ENCODE data around the gene MYADM. TPM values are rescaled to one million over a fixed set of nuclear protein-coding genes. Genes with fewer than 3 reads are reported as not detected.

The MYADM gene
- total and polyA plus RNA-seq, 4 donors = 48.5 to 245 (median 79.1) TPM

DNA sequence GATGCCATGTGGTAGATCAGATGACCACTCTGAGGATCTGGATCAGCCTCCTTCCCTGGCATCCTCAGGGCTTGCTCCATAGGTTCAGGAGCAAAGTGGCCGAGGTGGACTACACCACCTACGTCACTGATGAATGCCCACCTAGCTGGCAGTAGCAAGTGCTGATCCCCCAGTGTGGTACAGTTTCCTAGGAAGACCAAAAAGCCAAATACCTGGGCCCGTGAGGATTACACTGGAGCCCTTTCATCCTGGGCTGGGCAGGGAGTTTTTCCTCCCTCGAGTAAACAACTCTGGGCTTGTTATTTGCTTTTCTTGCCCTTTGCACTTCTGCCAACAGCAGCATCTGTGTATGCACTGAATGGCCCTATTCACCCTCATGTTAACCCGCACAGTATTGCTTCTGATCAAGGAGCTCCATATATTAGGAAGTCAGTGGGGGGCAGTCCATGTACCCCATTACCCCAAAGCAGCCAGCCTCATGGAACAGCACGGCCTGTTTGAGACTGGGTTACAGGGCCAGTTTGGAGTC is 3.3 kb upstream of the MYADM start:
- H3K27me3 ChIP-seq (ENCODE audit: control insufficient read depth in 3 of 3, insufficient read depth in 3 of 3, low read length in 2 of 3) = peaks cover 0 to 2% (median 0%) of the 10 kb centered on the region in 3 donors
- no peaks in the 10 kb centered on the region for H3K9me3 ChIP-seq (ENCODE audit: control insufficient read depth in 4 of 4, insufficient read depth in 3 of 4, low read length in 3 of 4)
- 67 to 85% methylated on average over 6 of the region's 6 CpGs for WGBS, 2 donors
- no peak overlapping the region for H3K9ac ChIP-seq (ENCODE audit: insufficient read depth in 1 of 2, low read length in 2 of 2)
- H3K36me3 ChIP-seq (ENCODE audit: control insufficient read depth in 4 of 4, insufficient read depth in 4 of 4, low read length in 4 of 4) = no peaks in the 10 kb centered on the region
- DNase-seq (peak in 1 of 3 donors; percentile 16), ATAC-seq (ENCODE audit: insufficient read depth, low FRiP score) (no peak)
- H3K4me1 ChIP-seq (ENCODE audit: control insufficient read depth in 5 of 5, insufficient read depth in 5 of 5, low read length in 5 of 5) = peaks cover 0 to 12% (median 11%) of the 10 kb centered on the region in 5 donors
- H3K4me3 ChIP-seq = no peak overlapping the region
- TF ChIP-seq, protein P1, sequence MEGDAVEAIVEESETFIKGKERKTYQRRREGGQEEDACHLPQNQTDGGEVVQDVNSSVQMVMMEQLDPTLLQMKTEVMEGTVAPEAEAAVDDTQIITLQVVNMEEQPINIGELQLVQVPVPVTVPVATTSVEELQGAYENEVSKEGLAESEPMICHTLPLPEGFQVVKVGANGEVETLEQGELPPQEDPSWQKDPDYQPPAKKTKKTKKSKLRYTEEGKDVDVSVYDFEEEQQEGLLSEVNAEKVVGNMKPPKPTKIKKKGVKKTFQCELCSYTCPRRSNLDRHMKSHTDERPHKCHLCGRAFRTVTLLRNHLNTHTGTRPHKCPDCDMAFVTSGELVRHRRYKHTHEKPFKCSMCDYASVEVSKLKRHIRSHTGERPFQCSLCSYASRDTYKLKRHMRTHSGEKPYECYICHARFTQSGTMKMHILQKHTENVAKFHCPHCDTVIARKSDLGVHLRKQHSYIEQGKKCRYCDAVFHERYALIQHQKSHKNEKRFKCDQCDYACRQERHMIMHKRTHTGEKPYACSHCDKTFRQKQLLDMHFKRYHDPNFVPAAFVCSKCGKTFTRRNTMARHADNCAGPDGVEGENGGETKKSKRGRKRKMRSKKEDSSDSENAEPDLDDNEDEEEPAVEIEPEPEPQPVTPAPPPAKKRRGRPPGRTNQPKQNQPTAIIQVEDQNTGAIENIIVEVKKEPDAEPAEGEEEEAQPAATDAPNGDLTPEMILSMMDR (IDR thresholded peaks at IDR 0.05; ENCODE audit: control extremely low read depth, extremely low read depth) = no peak
- H3K27ac ChIP-seq (ENCODE audit: low read depth in 1 of 2, low read length in 1 of 2) = no peak overlapping the region

DNA sequence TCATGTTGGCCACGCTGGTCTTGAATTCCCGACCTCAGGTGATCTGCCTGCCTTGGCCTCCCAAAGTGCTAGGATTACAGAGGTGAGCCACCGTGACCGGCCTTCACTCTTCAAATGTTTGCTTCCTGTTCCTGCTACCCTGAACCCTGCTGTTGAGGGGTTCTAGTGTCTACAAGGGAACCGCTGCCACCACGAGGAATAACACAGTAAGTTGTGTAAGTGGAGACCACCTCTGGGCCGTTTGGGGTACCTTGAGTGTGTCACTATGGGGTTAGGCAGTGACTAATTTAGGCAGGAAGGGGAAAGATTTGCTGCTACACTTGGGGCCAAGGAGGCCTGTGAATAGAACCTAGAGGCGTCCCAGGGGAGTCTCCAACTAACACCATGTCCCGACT is 2.2 kb upstream of the MYADM start:
- TF ChIP-seq, protein P1 (IDR thresholded peaks at IDR 0.05; ENCODE audit: control extremely low read depth, extremely low read depth) = no peak
- H3K27me3 ChIP-seq (ENCODE audit: control insufficient read depth in 3 of 3, insufficient read depth in 3 of 3, low read length in 2 of 3) = peaks cover 0 to 2% (median 0%) of the 10 kb centered on the region in 3 donors
- WGBS, 2 donors = 57 to 68% methylated on average over 9 of the region's 9 CpGs
- H3K4me3 ChIP-seq = no peak overlapping the region
- no peaks in the 10 kb centered on the region for H3K9me3 ChIP-seq (ENCODE audit: control insufficient read depth in 4 of 4, insufficient read depth in 3 of 4, low read length in 3 of 4)
- H3K27ac ChIP-seq (ENCODE audit: low read depth in 1 of 2, low read length in 1 of 2) = peak overlapping the region in 1 of 2 donors; percentile 93
- H3K9ac ChIP-seq (ENCODE audit: insufficient read depth in 1 of 2, low read length in 2 of 2) = peak overlapping the region; percentile 62 to 89
- H3K36me3 ChIP-seq (ENCODE audit: control insufficient read depth in 4 of 4, insufficient read depth in 4 of 4, low read length in 4 of 4) = peaks cover 0 to 2% (median 0%) of the 10 kb centered on the region in 4 donors
- peak in 1 of 3 donors; percentile 17 for DNase-seq
- ATAC-seq (ENCODE audit: insufficient read depth, low FRiP score) = no peak
- H3K4me1 ChIP-seq (ENCODE audit: control insufficient read depth in 5 of 5, insufficient read depth in 5 of 5, low read length in 5 of 5) = peaks cover 0 to 13% (median 11%) of the 10 kb centered on the region in 5 donors

DNA sequence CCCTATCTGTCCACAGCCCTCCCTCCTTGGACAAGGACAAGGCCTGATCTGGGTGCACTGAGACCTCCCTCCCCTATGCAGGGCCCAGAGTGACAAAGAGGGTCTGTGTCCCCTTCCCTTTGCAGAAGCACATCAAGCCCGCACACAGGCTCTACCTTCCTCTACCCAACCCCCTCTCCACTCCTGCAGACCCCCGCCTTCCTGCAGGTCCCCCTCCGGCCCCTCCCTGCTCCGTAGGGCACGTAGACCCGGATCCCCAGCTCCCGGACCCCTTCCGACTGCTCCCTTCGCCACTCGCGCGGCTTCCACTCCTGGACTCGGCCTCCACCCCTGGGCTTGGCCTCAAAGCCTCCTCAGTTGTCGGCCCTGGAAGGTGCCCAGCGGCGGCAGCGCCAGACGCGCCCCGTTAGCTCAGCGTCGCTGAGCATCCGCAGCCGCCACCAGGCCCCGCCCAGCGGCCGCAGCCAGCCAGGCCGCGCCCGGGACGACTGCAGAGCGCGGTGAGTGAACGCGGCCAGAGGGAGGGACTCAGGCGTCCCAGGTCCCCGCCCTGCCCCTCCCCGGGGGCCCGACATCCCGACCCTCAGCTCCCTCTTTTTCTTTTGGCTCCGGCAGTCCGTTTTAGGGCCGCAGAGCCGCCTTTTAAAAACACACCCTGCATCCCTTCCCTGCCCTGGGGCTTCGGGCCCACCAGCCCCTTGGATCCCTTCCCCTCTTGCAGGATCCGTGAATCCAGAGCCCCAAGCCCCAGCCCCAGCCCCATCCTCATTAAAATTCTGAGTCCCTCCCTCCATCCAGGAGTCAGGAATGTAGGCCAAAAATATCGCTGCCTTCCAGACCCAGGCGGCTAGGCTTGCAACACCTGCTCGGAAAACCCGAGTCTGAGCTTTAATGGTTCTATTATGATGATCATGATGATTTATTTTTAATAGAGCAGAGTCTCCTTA is 1.5 kb upstream of the MYADM start:
- ATAC-seq (ENCODE audit: insufficient read depth, low FRiP score) = peak; percentile 5
- Histone ChIP-seq H3K9me3 (ENCODE audit: control insufficient read depth in 4 of 4, insufficient read depth in 3 of 4, low read length in 3 of 4) (no peaks in the 10 kb centered on the region), H3K27ac (ENCODE audit: low read depth in 1 of 2, low read length in 1 of 2) (peak overlapping the region; percentile 89 to 93), H3K4me3 (peak overlapping the region; percentile 28), H3K9ac (ENCODE audit: insufficient read depth in 1 of 2, low read length in 2 of 2) (peak overlapping the region; percentile 62 to 89), H3K27me3 (ENCODE audit: control insufficient read depth in 3 of 3, insufficient read depth in 3 of 3, low read length in 2 of 3) (peaks cover 0 to 2% (median 0%) of the 10 kb centered on the region in 3 donors), H3K36me3 (ENCODE audit: control insufficient read depth in 4 of 4, insufficient read depth in 4 of 4, low read length in 4 of 4) (peaks cover 0 to 4% (median 1%) of the 10 kb centered on the region in 4 donors), H3K4me1 (ENCODE audit: control insufficient read depth in 5 of 5, insufficient read depth in 5 of 5, low read length in 5 of 5) (peaks cover 0 to 13% (median 11%) of the 10 kb centered on the region in 5 donors)
- WGBS, 2 donors = 4% methylated on average over 47 to 50 of the region's 50 CpGs
- TF ChIP-seq, protein P1 (IDR thresholded peaks at IDR 0.05; ENCODE audit: control extremely low read depth, extremely low read depth) = no peak
- peak; percentile 84 to 89 (median 85) for DNase-seq
